Caco-2 (cell line): ENCODE data around the gene FRMD3. TPM values are rescaled to one million over a fixed set of nuclear protein-coding genes. Genes with fewer than 3 reads are reported as not detected.

Experiments used
- BruUV-seq: library from RNA; stranded (reverse); fragments of 400-500 nt; replicated peaks from 2 replicates; lab custom pipeline; 2021; lab: Mats Ljungman, UMichigan
- CTCF ChIA-PET: fragments of 300-600 bp; sonication (Branson Sonifier 250); formaldehyde crosslinking; loops from one replicate; lab custom pipeline; 2022; ENCODE audit warnings: antibody characterized with exemption; lab: Charles Lee
- POLR2A ChIA-PET: fragments of 300-600 bp; sonication (Branson Sonifier 250); formaldehyde crosslinking; loops from one replicate; lab custom pipeline; 2022; ENCODE audit warnings: antibody characterized with exemption; lab: Charles Lee
- DNase-seq, 2 experiments: peaks; one replicate each; pipeline versions ENCODE4 v3.0.0 to v3.0.0-alpha.2; 2020 to 2022
- H3K27me3 ChIP-seq: replicated peaks from 2 replicates; pipeline ENCODE4 v1.6.0; 2011; ENCODE audit warnings: low read length; ENCODE audit not compliant: control insufficient read depth, insufficient read depth
- H3K36me3 ChIP-seq: 2 replicates; pipeline ENCODE4 v1.5.1; 2011; ENCODE audit warnings: low read length; ENCODE audit not compliant: control insufficient read depth, insufficient read depth
- H3K4me1 ChIP-seq: fragments of 250-450 bp; sonication (Bioruptor Pico); 2 replicates; pipeline ENCODE4 v1.5.1; 2020; ENCODE audit warnings: mild to moderate bottlenecking
- H3K4me3 ChIP-seq: 2 replicates; pipeline ENCODE4 v1.5.1; 2011; ENCODE audit warnings: low read depth, mild to moderate bottlenecking, control low read depth, low read length
- H3K9me3 ChIP-seq: fragments of 250-450 bp; sonication (Bioruptor Pico); 2 replicates; pipeline ENCODE4 v1.5.1; 2020; ENCODE audit warnings: mild to moderate bottlenecking, moderate library complexity
- H3K27ac Mint-ChIP-seq: one replicate; pipeline ENCODE4 v1.8.0; 2022; ENCODE audit warnings: mixed read lengths; ENCODE audit not compliant: unreplicated experiment
- H3K27me3 Mint-ChIP-seq: one replicate; pipeline ENCODE4 v1.8.0; 2022; ENCODE audit warnings: mixed read lengths; ENCODE audit not compliant: insufficient read depth, unreplicated experiment
- H3K36me3 Mint-ChIP-seq: one replicate; pipeline ENCODE4 v1.8.0; 2022; ENCODE audit warnings: mild to moderate bottlenecking, mixed read lengths; ENCODE audit not compliant: insufficient read depth, unreplicated experiment
- H3K4me1 Mint-ChIP-seq: one replicate; pipeline ENCODE4 v1.8.0; 2022; ENCODE audit warnings: low read depth, mixed read lengths; ENCODE audit not compliant: unreplicated experiment
- H3K4me3 Mint-ChIP-seq: one replicate; pipeline ENCODE4 v1.8.0; 2022; ENCODE audit warnings: mild to moderate bottlenecking, moderate library complexity, mixed read lengths; ENCODE audit not compliant: unreplicated experiment
- H3K9me3 Mint-ChIP-seq: one replicate; pipeline ENCODE4 v1.8.0; 2022; ENCODE audit warnings: mixed read lengths; ENCODE audit not compliant: unreplicated experiment
- CTCF ChIP-seq, 2 experiments: fragments of 200-600 bp in 1 of 2; IDR thresholded peaks; 1 replicate in 1 of 2; 2 replicates in 1 of 2; pipeline versions ENCODE4 v1.5.1 to v1.8.0; 2011 to 2022; ENCODE audit warnings: antibody characterized with exemption in 1 of 2, control low read depth in 1 of 2, inconsistent platforms in 1 of 2, low read depth in 1 of 2, low read length in 1 of 2, mild to moderate bottlenecking in 1 of 2, moderate library complexity in 1 of 2; ENCODE audit not compliant: insufficient read depth in 1 of 2, severe bottlenecking in 1 of 2, unreplicated experiment in 1 of 2
- intact Hi-C: fragments of 100-400 bp; cut with micrococcal nuclease; formaldehyde crosslinking; loops from one replicate; pipeline ENCODE4 v1.10.0; 2022; ENCODE audit not compliant: unreplicated experiment
- total RNA-seq: library from RNA; stranded (reverse); gene quantifications from 2 replicates; pipeline ENCODE4 v1.2.3, GENCODE V29; 2022

FRMD3 gene
- total RNA-seq, 1 experiment from 2014 or later, result not detected

DNA sequence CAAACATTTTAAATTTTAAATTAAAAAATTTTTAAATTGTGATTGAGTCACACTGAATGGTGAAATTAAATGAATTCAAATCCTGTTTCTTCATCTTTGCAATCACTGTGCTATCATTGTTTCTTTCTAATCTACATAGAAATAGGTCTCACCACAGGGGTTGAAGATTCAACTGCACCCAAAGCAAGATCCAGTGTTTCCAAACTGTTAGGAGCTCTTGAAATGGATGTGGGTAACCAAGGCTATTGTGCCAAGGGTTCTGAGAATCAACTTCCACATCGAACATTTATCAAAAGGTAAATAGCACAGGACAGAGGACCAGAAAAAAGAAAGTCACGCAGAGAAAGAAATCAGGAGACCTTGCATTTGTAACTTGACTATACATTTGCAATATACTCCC lies 302.7 kb downstream of the FRMD3 start:
- ChIA-PET CTCF (no interaction called here), POLR2A (no interaction called here)
- no peaks in the 10 kb centered on the region for H3K27me3 Mint-ChIP-seq
- H3K9me3 Mint-ChIP-seq, result no peaks in the 10 kb centered on the region
- no peak overlapping the region for H3K4me3 Mint-ChIP-seq
- DNase-seq, result no peak
- H3K36me3 Mint-ChIP-seq, result no peaks in the 10 kb centered on the region
- Histone ChIP-seq H3K27me3 (no peaks in the 10 kb centered on the region), H3K36me3 (no peaks in the 10 kb centered on the region), H3K4me3 (no peak overlapping the region), H3K9me3 (no peaks in the 10 kb centered on the region), H3K4me1 (no peaks in the 10 kb centered on the region)
- no peaks in the 10 kb centered on the region for H3K4me1 Mint-ChIP-seq
- BruUV-seq, result no TSS peak
- intact Hi-C loops, result no loop called here
- no peak overlapping the region for H3K27ac Mint-ChIP-seq
- no peak for TF ChIP-seq CTCF (IDR thresholded peaks at IDR 0.05; ENCODE audit: insufficient read depth in 1 of 2, low read depth in 1 of 2, low read length in 1 of 2, severe bottlenecking in 1 of 2, unreplicated experiment in 1 of 2)

DNA sequence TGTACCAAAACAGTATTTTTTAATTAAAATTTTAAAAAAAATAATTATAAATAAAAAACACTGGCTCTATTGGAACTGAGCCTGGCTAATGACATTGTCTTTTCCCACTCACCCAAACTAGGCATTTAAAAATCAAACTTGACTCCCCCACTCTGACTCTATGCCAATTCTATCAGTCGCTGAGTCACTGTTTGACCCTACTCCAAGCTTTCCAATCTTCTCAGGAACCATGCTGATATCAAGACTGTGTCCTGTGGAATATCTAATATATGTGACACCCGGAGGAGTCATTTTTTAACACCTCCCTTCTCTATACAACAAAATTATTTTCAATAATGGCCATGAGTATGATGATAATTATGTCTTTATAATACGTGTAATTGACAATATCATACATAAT lies 303.7 kb downstream of the FRMD3 start:
- Mint-ChIP-seq H3K4me3 (no peak overlapping the region), H3K27ac (no peak overlapping the region), H3K4me1 (no peaks in the 10 kb centered on the region), H3K9me3 (no peaks in the 10 kb centered on the region), H3K36me3 (no peaks in the 10 kb centered on the region), H3K27me3 (no peaks in the 10 kb centered on the region)
- BruUV-seq, result no TSS peak
- Histone ChIP-seq H3K27me3 (no peaks in the 10 kb centered on the region), H3K9me3 (no peaks in the 10 kb centered on the region), H3K4me3 (no peak overlapping the region), H3K4me1 (no peaks in the 10 kb centered on the region), H3K36me3 (no peaks in the 10 kb centered on the region)
- ChIA-PET POLR2A (no interaction called here), CTCF (no interaction called here)
- no peak for TF ChIP-seq CTCF (IDR thresholded peaks at IDR 0.05; ENCODE audit: insufficient read depth in 1 of 2, low read depth in 1 of 2, low read length in 1 of 2, severe bottlenecking in 1 of 2, unreplicated experiment in 1 of 2)
- no peak for DNase-seq
- intact Hi-C loops, result no loop called here

- Histone ChIP-seq H3K4me1 (no peaks in the 10 kb centered on the region), H3K27me3 (no peaks in the 10 kb centered on the region), H3K4me3 (no peak overlapping the region), H3K36me3 (no peaks in the 10 kb centered on the region), H3K9me3 (no peaks in the 10 kb centered on the region)
- Mint-ChIP-seq H3K4me3 (no peak overlapping the region), H3K27ac (peak overlapping the region; percentile 61), H3K9me3 (no peaks in the 10 kb centered on the region), H3K27me3 (no peaks in the 10 kb centered on the region), H3K4me1 (no peaks in the 10 kb centered on the region), H3K36me3 (no peaks in the 10 kb centered on the region)
- no TSS peak for BruUV-seq
- TF ChIP-seq CTCF (IDR thresholded peaks at IDR 0.05; ENCODE audit: insufficient read depth in 1 of 2, low read depth in 1 of 2, low read length in 1 of 2, severe bottlenecking in 1 of 2, unreplicated experiment in 1 of 2), result no peak
- DNase-seq, result no peak
- intact Hi-C loops, result no loop called here
- POLR2A ChIA-PET, result no interaction called here
- CTCF ChIA-PET, result no interaction called here
These were observed 304.6 kb downstream of the FRMD3 start for GRCh38 chr9:83233647-83234046.
